Left ventricle myocardium inferior (tissue), 1 donor: Measurements from ENCODE around the gene MOXD1. TPM values are rescaled to one million over a fixed set of nuclear protein-coding genes. Genes with fewer than 3 reads are reported as not detected.
"Not testable (repeated sequence)": the region's sequence is repeated elsewhere in the genome, so short reads cannot be mapped to it uniquely, and the experiment has no call there.

Experiments
- DNase-seq: peaks from one replicate; pipeline ENCODE4 v3.0.0-alpha.2; 2020
- H3K27ac ChIP-seq: fragments of 200-600 bp; replicated peaks from 2 replicates; pipeline ENCODE4 v1.8.0; 2021
- H3K27me3 ChIP-seq: fragments of 200-600 bp; 2 replicates; pipeline ENCODE4 v1.8.0; 2021; ENCODE audit warnings: low read depth
- H3K36me3 ChIP-seq: fragments of 200-600 bp; 2 replicates; pipeline ENCODE4 v1.8.0; 2021
- H3K4me1 ChIP-seq: fragments of 200-600 bp; 2 replicates; pipeline ENCODE4 v1.8.0; 2021
- H3K4me3 ChIP-seq: fragments of 200-600 bp; 2 replicates; pipeline ENCODE4 v1.8.0; 2021; ENCODE audit warnings: mild to moderate bottlenecking, moderate library complexity
- H3K9me3 ChIP-seq: fragments of 200-600 bp; replicated peaks from 2 replicates; pipeline ENCODE4 v1.8.0; 2021
- intact Hi-C: fragments of 100-400 bp; cut with micrococcal nuclease; formaldehyde crosslinking; loops from one replicate; pipeline ENCODE4 v1.11.0; 2022
- total RNA-seq: library from RNA; stranded (reverse); fragmentation: NEBNext Ultra II Directional; extraction: Animal tissue kit (Norgen Biotek cat#: 25700); gene quantifications from one replicate; pipeline ENCODE4 v1.2.1, GENCODE V29; 2021
- TF ChIP-seq, protein P1 (sequence below): fragments of 200-600 bp; IDR thresholded peaks from 2 replicates; pipeline ENCODE4 v1.8.0; 2021; ENCODE audit warnings: antibody characterized with exemption, mild to moderate bottlenecking, borderline replicate concordance
- donor health status: DM: no; HTN: yes; CAD: no; lungs with severe emphysema.

Gene MOXD1
- total RNA-seq, 1 donor from 2014 or later, result 3.4 TPM

DNA sequence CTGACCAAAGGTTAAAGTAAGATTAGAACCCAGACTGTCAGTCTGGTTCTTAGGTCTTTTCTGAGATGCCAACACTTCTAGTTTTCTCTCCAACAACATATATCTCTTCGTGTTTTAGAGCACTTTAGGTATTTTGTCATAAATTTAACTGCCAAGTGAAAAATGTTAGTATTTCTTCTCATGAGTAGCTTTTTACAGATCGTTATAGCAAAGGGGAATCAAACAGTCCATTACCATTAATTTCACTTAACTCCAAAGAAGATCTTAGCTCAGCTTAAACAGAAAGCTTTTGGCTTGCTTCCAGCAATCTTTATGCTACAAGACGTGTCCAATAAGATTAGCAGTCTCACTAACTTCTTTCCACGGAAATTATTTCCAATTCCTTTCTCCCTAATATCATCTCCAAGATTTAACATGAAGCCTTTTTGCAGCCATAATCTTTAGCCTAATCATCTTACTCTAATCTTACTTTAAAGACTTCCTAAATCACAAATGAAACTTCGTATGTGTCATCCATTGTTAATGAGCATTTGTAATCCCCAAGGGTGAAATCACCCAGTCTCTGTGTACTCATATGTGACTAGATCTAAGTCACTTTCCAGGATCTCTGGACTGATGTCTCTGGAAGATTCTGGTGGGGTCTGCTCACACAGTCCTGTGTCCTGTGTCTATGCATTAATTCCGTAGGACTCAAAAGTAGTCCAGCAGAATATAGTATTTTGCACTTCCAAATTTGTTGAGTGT lies 38.7 kb downstream of the MOXD1 start:
- DNase-seq, result no peak
- H3K4me1 ChIP-seq, result no peaks in the 10 kb centered on the region
- H3K9me3 ChIP-seq, result no peaks in the 10 kb centered on the region
- no peak overlapping the region for H3K27ac ChIP-seq
- H3K36me3 ChIP-seq, result no peaks in the 10 kb centered on the region
- intact Hi-C loops, result no loop called here
- TF ChIP-seq, protein P1, sequence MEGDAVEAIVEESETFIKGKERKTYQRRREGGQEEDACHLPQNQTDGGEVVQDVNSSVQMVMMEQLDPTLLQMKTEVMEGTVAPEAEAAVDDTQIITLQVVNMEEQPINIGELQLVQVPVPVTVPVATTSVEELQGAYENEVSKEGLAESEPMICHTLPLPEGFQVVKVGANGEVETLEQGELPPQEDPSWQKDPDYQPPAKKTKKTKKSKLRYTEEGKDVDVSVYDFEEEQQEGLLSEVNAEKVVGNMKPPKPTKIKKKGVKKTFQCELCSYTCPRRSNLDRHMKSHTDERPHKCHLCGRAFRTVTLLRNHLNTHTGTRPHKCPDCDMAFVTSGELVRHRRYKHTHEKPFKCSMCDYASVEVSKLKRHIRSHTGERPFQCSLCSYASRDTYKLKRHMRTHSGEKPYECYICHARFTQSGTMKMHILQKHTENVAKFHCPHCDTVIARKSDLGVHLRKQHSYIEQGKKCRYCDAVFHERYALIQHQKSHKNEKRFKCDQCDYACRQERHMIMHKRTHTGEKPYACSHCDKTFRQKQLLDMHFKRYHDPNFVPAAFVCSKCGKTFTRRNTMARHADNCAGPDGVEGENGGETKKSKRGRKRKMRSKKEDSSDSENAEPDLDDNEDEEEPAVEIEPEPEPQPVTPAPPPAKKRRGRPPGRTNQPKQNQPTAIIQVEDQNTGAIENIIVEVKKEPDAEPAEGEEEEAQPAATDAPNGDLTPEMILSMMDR, result no peak
- no peaks in the 10 kb centered on the region for H3K27me3 ChIP-seq
- H3K4me3 ChIP-seq, result no peak overlapping the region

DNA sequence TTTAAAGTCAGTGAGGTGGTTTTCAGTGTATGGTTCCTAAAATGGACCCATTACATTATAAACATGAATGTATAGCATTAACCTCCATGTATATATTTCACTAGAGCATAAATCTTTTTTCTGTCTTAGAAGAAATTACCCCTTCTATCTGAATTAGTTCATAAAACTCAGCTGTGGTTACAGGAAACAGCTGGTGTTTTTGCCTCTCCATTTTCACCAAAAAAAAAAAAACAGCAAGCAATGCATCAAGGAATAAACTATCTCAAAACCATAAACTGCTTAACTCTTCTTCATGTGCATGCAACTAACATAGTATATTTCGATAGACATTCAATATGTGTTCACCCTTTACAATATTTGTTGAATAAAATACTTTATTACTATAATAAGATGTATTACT lies 40.2 kb downstream of the MOXD1 start:
- Histone ChIP-seq H3K4me3 (no peak overlapping the region), H3K36me3 (no peaks in the 10 kb centered on the region), H3K4me1 (no peaks in the 10 kb centered on the region), H3K27me3 (no peaks in the 10 kb centered on the region), H3K9me3 (no peaks in the 10 kb centered on the region), H3K27ac (no peak overlapping the region)
- no peak for DNase-seq
- TF ChIP-seq, protein P1, result no peak
- intact Hi-C loops, result no loop called here

DNA sequence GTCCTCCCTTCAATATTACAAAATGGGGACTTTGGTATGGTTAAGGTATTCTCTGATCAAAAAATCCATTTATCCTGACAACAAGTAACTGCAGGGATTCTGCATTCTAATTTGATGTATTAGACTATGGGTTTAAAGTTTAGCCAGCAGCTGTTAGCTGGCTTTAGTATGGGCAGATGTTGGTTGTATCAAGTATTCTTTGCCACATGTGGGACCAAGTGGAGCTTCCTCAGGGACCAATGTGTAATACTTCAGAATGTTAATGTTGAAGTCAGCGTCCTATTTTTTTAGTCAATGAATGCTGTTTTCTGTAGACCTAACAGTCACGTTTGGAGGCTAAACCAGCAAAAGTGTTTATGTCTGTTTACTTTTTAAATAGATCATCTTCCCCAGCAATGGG lies 41.4 kb downstream of the MOXD1 start:
- Histone ChIP-seq H3K27me3 (no peaks in the 10 kb centered on the region), H3K9me3 (no peaks in the 10 kb centered on the region), H3K4me3 (no peak overlapping the region), H3K27ac (no peak overlapping the region), H3K36me3 (no peaks in the 10 kb centered on the region), H3K4me1 (no peaks in the 10 kb centered on the region)
- DNase-seq, result no peak
- TF ChIP-seq, protein P1, result no peak
- intact Hi-C loops, result no loop called here

DNA sequence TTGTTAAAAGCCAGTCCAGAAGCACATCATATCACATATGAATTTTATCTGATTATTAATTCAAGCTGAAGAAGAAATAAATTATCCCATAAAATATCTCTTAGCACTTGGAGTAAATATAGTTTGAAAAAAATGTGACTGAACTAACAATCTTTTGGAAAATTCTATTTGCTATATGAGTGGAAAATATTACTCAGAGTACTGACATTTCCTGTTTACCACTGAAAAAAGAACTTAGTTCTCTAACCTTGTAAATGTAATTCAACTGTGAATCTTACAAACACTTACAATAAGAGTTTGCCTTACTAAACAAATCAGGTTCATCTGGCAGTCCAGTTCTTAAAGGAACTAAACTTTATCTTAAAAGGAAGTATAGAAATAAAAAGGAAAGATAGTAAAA lies 44.2 kb downstream of the MOXD1 start:
- Histone ChIP-seq H3K36me3 (no peaks in the 10 kb centered on the region), H3K9me3 (no peaks in the 10 kb centered on the region), H3K27me3 (no peaks in the 10 kb centered on the region), H3K4me1 (no peaks in the 10 kb centered on the region), H3K27ac (no peak overlapping the region), H3K4me3 (no peak overlapping the region)
- no peak for DNase-seq
- intact Hi-C loops, result no loop called here
- TF ChIP-seq, protein P1, result no peak

DNA sequence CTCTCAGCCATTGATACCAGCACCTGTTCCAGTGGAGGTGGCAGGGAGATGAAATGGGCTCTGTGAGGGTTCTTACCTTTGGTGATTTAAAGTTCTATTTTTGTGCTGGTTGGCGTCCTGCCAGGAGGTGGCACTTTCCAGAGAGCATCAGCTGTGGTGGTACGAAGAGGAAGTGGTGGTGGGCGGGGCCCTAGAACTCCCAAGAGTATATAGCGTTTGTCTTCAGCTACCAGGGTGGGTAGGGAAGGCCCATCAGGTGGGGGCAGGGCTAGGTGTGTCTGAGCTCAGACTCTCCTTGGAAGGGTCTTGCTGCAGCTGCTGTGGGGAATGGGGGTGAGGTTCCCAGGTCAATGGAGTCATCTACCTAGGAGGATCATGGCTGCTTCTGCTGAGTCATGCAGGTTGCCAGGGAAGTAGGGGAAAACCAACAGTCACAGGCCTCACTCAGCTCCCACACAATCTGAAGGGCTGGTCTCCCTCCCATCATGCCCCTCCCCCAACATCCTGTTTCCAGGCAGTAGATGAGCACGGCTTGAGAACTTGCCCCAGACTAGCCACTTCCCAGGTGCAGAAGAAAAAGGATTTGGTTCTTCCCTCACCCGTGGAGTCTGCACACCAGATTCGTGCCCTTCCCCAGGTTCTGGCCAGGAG lies 46.6 kb downstream of the MOXD1 start:
- Histone ChIP-seq H3K4me1 (no peaks in the 10 kb centered on the region), H3K36me3 (no peaks in the 10 kb centered on the region), H3K4me3 (no peak overlapping the region), H3K9me3 (no peaks in the 10 kb centered on the region), H3K27ac (no peak overlapping the region), H3K27me3 (no peaks in the 10 kb centered on the region)
- no peak for DNase-seq
- TF ChIP-seq, protein P1, result no peak
- intact Hi-C loops, result no loop called here

DNA sequence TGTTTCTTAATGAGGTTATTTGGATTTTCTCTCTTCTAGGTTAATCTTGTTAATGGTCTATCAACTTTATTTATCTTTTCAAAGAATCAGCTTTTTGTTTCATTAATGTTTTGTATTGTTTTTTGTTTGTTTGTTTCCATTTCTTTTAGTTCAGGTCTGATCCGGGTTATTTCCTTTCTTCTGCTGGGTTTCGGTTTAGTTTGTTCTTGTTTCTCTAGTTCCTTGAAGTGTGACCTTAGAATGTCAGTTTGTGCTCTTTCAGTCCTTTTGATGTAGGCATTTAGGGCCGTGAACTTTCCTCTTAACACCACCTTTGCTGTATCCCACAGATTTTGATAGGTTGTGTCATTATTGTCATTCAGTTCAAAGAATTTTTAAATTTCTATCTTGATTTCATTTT lies 49.3 kb downstream of the MOXD1 start:
- DNase-seq, H3K36me3 ChIP-seq, H3K4me3 ChIP-seq, H3K9me3 ChIP-seq, H3K27ac ChIP-seq, intact Hi-C loops, H3K4me1 ChIP-seq, H3K27me3 ChIP-seq: not testable (repeated sequence)
